ENCODE data around the gene IGHMBP2.
"Not testable (repeated sequence)": the region's sequence is repeated elsewhere in the genome, so short reads cannot be mapped to it uniquely, and the experiment has no call there.

Gene IGHMBP2

DNA sequence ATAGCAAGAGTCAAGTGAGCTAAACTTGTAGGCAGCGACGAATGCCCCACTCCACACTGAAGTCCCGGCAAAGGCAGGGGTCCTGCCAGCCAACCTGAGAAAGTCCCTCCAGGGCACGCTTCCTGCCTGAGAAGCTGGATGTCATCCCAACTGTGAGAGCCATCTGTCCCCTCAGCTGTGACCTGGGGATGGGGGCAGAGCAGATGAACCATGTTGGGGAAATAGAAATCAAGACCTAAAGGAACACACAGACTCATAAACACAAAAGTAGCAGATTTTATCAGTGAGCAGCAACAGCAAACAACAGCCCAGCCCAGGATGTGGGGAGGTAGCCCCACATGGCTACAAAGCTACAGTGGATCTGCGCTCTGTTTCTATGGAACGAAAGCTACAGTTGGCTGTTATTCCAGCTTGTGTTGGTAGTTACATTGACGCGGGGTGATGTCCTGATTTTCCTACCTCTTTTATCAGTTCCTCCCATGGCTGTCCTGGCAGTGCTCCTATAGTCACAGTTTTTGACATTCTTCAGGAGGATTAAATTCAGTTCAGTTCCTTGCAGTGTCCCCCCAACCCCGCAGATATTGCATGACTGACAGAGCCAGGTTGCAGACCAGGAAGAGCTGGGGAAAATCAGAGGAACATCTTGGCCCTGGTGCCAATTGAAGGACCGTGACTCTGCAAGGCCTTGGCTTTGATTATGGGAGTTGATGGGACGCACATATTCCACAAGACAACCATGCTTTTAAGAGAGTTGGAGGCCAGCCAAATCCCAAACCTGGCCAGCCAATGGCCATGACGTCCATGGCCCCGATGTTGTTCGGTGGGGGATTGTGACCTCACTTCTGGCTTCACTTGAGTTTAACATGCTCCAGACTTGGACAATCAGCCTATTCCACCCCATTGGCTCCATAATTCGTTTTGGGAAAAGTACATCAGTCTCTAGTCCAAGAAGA is 62.5 kb downstream of the IGHMBP2 start:
- DNase-seq, result peak in 1 of 2 experiments; percentile 68

DNA sequence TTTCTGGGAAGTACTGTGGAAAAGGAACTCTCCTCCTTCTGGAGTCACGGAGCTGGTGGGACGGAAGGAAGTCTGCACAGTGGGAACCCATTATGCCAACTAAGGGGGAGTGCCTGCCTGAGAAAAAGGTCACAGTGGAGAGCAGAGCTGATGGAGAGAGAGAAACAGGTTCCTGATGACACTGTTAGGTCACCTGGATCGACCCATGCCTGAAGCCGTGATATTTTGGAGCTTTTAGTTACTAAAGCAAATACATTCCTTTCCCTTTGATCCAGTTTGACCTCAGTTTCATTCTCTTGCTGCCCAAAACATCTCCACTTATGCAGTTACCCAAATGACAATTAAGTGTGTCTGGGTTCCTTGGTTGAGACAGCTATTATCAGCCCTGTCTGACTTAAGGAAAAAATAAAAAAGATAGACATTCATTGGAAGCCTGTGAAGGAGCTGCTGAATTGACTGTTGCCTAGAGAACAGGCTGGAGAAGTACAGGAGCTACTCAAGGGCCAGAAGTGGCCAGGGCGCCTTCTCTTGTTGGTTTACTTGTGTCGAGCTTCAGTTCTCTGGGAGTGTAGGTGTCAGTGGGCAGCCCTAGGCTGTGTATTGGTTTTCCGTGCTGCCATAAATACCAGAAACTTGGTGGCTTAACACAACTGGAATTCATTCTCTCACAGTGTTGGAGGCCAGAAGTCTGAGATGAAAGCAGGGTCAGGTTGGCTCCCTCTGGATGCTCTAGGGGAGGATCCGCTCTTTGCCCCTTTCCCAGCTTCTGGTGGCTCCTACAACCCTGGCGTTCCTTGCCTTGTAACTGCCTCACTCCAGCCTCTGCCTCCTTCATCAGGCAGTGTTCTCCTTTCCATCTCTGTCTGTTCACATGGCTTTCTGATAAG is 63.4 kb downstream of the IGHMBP2 start:
- no peak for DNase-seq

DNA sequence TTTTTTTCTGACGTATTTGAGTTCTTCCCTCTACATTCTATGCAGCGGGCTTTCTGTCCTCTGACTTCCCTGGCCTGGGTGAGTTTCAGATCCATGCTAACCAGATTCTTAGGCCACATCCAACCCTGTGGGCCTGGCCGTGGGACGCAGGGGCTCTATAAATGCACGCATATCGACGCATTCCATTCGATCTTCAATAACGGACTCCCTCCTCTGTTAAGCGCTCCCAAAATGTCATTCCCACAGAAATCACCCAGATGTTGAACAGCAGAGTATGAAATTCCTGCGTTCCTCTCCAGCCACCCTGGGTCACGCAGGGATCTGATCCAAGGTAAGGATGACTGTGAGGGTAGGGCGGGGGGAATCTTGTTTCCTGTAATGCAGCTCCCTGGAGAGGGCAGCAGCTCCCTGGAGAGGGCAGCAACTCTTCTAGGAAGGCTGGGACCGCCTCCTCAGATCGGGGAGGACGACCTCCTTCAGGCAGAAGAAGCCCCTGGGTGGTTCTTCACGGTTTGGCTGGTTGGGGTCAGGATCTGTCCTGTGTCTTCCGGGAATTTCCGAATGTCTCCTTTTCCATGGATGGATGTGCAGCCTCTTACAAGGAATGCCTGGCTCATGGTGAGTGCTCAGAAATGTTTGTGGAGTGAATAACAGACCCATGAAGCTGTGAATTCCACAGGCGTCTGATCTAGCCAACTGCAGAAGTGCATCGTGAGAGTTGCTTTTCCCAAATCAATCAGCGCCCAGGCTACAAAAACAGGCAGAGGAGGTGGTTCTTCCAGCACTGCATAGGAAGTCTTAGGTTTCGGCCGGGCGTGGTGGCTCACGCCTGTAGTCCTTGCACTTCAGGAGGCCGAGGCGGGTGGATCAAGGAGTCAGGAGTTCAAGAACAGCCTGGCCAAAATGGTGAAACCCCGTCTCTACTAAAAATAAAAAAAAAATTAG is 64.9 kb downstream of the IGHMBP2 start:
- DNase-seq, result no peak

DNA sequence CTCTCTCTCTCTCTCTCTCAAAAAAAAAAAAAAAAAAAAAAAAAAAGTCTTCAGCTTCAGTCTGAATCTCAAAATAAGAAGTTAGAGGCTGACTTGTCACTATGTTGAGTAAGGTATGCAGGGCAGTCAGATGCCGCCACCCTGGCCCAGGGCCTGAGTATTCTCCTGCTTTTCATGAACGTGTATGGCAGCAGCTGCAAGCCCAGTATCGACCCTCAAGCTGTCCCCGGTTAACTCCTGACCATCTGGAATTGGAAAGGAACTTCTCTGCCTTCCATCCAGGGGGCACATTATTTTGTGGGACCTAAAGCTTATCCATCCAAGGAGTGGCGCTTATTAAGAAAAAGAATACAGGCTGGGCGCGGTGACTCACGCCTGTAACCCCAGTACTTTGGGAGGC is 65.7 kb downstream of the IGHMBP2 start:
- DNase-seq, result no peak

DNA sequence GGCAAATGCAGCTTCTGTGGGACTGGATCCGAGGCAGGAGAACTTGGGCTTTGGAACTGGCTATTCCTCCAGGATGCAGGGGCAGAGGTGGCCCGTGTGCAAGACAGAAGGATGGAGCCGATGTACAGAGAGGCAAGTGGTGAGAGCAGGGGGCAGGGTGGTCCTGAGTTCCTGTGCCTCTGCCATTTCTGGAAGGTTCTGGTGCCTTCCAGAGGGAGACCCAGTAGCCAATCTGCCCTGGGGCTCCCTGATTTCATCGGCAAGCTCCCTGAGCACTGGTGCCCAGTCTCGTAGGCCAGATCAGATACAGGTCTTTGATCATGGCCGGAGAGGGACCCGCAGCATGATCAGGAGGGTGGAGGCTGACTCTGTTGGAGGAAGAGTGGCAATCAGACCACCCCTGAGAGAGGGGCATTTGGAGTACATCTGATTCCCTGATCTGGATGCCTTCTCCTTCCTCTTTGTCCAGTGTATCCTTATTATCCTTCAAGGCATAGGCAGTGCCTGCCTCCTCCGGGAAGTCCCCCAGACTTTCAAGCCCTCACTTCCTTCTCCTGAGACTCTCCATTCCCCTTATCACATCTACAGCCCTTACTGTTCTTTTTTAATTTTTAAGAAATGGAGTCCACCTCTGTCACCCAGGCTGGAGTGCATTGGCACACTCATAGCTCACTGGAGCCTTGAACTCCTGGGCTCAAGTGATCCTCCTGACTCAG is 67.4 kb downstream of the IGHMBP2 start:
- no peak for DNase-seq

DNA sequence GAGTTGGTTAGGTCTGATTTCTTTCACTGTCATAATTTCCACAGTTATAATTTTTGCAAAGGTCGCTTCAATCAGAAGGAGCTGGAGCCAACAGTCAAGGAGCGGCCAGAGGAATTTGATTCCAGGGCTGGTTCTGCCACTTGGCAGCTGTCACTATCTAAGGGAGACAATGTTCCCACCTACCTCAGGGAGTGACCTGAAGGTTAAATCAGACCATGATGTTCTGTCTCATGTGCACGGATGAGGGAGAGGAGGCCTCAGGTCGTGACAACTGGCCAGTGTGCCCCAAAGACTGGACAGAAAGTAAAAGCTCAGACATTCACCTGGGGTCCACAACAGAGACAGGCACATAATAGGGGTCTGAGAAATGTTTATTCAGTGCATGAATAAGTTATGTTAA is 69.5 kb downstream of the IGHMBP2 start:
- DNase-seq, result no peak

DNA sequence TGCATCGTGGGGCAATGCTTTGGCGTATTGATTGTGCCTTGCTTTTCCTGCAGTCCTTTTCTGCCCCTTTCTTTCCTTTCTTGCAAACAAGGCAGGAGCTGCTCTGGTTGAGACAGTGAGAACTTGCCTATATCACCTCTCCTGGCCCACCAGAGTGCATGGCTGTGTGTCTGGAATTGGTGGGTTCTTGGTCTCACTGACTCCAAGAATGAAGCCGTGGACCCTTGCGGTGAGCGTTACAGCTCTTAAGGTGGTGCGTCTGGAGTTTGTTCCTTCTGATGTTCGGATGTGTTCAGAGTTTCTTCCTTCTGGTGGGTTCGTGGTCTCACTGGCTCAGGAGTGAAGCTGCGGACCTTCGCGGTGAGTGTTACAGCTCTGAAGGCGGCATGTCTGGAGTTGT is 70.0 kb downstream of the IGHMBP2 start:
- DNase-seq, result not testable (repeated sequence)

DNA sequence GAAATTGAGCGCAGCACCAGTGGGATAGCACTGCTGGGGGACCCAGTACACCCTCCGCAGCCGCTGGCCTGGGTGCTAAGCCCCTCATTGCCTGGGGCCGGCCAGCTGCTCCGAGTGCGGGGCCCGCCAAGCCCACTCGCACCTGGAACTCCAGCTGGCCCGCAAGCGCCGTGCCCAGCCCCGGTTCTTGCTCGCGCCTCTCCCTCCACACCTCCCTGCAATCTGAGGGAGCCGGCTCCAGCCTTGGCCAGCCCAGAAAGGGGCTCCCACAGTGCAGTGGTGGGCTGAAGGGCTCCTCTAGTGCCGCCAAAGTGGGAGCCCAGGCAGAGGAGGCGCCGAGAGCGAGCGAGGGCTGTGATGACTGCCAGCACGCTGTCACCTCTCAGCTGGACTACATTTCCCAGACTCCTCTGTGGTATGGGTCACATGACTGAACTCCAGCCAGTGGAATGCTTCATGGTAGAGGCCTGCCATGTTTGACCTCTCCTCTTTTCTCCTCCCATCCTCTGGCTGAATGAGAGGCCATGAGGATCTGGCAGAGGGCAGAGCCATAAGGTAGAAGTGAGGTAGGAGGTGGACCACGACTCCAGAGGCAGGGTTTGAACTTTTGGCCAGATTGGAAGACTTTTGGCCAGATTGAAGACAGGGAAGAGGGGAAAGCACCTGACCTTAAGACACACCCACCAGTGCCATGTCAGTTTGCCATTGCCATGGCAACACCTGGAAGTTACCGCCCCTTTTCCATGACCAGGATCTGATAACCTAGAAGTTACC is 70.9 kb downstream of the IGHMBP2 start:
- no peak for DNase-seq

DNA sequence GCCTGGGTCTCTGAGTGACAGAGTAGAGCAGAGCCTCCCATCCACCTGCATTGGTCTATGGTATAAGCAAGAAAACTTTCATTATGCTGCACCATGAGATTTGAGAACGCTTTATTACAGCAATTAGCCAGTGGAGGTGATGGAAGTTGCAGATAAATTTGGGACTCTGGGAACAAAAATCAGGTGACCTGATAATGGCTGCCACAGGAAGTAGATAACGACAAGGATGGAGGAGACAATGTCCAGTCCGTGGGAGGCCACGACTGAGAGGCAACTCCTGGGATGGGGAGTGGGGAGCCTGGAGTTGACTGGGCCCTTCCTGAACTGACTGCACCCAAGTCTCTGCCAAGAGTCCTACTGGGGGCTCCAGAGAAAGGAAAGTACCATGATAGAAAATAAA is 72.4 kb downstream of the IGHMBP2 start:
- DNase-seq, result no peak

DNA sequence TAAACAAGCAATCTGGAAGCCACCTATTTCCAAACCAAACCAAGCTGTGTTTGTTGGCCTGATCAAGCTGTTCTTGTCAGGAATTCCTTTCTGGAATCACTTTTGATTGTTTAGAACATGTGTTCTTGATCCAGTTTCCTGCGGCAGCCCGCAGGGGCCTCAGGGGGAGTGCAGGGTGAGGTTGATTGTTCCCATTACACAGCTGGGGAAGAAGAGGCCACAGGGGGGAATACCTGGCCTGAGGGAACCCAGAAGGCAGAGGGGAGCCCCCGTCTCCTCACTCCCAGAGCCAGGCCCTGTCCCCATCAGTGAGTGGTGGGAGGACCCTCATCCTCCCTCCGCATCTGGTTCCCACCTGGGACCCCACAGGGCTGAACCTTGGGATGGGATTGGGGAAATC is 72.9 kb downstream of the IGHMBP2 start:
- DNase-seq, result no peak

DNA sequence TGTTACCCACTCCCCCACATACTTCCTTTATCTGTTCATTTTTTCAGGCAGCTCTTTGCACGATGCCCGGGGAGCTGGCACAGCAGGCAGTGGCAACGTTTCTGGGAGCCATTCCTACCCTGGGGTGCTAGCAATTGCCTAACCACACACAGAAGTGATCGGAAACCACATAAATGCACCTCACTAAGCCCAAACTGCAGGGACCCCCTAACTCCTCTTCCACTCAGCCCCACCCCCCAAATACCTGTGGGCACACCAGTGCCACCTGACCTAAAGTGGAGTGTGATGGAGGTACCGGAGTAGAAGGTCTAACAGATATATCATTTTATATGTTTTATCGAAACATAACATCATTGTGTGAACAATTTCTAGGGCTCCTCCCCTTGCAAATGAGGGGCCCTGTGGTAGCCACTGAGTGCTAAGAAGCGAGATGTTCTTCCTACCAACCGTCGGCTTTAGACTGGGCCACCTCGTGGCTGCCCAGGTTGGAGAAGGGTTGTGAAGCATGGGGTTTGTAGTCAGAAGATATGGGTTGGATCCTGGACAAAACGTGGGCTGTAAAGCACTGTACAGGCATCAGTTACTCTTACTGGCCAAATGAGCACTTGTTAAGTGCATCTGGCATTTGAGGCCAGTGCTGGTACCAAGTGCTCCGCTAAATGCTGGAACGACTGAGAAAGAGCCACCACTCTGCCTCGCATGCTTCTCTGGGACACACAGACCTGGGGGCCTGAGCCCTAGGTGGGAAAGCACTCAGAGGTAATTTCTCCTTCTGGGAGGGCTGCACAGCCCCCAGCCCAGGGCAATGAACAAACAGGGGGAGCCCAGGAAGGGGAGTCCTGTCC is 74.3 kb downstream of the IGHMBP2 start:
- DNase-seq, result no peak

DNA sequence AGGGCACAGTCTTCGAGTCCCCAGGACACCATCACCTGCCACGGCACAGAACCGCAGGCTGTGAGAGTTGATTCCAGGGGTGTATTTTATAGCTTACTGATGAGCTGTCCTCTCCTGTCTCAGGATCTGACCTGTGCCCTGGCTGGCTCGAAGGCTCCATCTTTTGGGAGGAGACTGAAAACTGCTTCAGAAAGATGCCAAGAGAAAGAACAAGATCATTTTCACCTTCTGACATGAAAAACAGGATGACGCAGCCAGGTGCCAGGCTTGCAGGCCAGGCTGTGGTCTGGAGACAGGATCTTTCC is 74.9 kb downstream of the IGHMBP2 start:
- no peak for DNase-seq

DNA sequence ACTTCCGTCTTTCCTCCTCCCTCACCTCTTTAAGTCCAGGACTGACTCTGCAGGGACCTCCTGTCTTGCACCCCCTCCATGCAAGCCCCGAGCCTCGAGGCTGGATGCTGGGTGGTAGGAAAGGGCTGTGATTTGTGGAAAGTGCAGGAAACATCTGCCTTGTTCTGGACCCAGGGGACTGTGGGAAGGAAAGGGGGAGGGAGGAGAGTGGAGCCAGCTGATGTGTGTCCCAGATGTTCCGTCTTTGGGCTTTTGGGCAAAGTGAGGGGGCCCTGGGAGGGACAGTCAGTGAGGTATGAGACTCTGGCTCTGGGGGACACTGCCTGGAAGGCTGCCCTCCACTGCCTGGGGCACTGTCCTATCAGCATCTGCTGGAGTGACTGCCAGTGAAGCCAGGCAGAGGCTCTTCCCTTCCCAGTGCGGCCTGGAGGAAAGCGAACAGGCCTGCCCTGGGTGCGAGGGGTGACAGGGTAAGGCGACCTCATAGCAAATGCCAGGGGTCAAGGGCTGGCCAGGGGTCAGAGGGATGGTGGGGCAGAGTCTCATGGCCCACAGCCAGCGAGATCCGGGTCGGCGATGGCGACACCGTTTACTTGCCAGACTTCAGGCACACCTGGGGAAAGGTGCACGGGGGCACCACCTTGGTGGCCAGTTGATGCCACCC is 75.4 kb downstream of the IGHMBP2 start:
- DNase-seq, result no peak

DNA sequence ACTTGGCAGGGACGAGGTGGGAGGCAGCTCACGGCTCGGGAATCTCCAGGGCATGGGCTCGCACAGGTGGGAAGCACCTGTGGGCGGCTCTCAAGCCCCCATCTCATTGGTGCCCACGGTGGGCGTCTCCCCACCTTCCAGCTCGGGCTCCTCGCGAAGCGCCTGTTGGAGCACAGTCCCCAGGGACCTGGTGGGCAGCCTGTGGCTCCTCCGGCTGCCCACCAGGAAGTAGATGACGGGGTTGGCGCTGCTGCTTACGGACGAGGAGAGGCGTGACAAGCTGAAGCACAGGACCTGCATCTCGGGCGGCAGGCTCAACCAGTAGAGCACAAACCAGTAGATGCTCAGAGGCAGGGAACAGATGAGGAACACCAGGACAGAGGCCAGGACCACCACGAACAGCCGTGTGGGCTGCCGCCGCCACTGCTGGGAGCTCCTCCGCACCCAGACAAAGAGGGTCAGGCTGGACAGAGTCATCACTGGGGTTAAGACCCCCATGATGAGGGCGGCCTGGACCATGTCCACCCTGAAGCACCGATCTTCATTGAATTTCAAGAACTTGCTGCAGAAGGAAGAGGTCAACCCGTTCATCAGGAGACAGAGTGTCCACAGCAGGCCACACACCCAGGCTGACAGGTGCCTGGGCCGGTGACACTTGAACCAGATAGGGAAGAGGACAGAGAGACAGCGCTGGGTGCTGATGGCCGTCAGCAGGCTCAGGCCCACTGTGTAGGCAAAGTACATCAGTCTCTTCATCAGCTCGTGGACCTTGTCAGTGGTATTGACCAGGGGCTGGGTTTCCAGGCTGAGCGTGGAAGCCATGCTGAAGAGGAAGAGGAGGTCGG is 76.5 kb downstream of the IGHMBP2 start:
- no peak for DNase-seq

DNA sequence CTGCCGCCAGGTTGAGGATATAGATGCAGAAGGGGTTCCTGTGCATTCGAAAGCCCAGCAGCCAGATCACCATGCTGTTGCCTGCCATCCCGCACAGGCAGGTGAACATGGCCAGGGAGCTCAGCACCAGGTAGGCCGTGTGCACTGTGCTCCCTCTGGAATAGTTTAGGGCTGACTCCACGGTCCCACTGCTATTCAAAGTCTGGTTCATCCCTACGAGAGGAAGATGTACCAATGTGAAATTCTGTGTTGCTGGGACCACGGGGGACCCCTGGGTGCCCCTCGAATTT is 77.0 kb downstream of the IGHMBP2 start, which contains the start of gene MRGPRD:
Gene MRGPRD (minus strand): TSS at position 211 of the 290 bp plus-strand sequence. CDS start 0 bp downstream, at position 211.
- no peak for DNase-seq

DNA sequence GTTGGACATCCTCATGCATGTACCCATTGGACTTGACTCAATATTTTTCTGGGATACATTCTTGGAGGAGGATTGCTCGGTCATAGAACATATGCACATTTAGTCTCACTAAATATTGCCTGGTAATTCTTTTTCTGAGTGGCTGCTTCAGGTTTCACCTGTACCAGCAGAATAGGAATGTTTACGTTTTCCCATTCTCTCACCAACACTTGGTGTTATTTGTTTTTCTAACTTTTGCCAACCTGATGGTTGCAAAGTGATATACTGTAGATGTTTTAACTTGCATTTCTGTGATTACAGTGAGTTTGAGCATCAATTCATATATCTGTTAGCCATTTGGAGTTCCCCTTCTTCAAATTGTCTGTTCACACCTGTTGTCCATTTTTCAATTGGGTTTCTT is 78.4 kb downstream of the IGHMBP2 start:
- DNase-seq, result no peak

DNA sequence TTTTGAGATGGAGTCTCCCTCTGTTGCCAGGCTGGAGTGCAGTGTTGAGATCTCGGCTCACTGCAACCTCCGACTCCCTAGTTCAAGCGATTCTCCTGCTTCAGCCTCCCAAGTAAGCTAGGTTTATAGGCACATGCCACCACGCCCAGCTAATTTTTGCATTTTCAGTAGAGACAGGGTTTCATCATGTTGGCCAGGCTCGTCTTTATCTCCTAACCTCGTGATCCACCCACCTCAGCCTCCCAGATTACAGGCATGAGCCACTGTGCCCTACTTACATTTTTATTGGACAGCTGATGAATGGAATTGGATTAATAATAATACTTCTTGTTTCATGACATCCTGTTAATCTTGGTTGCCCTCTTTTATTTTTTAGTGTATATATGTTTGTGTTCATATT is 80.1 kb downstream of the IGHMBP2 start:
- no peak for DNase-seq

DNA sequence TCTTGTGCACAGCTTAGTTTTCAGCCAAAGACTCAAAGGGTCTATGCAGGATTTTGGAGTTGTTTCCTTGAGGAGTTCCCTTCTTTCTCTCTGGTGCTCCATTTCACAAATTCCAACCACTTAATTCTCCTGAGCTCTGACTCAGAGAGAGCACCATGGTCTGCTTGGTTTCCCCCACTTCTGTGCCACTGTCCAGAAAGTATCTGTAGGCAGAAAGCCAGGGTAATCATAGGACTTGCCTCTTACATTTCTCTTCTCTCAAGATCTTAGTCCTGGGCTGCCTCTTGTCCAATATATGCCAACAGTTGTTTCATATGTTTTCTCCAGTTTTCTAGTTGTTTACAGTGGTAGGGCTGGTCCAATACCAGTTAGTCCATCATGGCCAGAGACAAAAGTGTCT is 83.5 kb downstream of the IGHMBP2 start:
- no peak for DNase-seq

DNA sequence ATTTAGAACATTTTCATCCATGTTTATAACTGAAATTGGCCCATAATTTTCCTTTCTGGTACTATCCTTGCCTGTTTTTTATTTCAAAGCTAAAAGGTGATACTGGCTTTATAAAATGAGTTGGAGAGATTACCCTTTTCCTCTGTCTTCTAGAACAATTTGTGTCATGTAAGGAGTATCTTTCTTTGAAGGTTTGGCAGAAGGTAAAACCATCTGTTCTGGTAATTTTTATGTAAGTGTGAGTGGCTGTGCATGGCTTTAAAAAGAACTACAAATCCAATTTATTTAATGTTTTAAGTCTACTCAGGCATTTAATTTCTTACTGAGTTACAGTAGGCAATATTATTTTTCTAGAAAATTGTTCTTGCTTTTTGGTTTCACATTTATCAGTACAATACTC is 84.8 kb downstream of the IGHMBP2 start:
- DNase-seq, result peak; percentile 44 to 70
